ENCODE results near the gene TUBAL3.
A peak's percentile ranks its signal among the peaks of the same experiment; 100 is the strongest.

Gene TUBAL3

DNA sequence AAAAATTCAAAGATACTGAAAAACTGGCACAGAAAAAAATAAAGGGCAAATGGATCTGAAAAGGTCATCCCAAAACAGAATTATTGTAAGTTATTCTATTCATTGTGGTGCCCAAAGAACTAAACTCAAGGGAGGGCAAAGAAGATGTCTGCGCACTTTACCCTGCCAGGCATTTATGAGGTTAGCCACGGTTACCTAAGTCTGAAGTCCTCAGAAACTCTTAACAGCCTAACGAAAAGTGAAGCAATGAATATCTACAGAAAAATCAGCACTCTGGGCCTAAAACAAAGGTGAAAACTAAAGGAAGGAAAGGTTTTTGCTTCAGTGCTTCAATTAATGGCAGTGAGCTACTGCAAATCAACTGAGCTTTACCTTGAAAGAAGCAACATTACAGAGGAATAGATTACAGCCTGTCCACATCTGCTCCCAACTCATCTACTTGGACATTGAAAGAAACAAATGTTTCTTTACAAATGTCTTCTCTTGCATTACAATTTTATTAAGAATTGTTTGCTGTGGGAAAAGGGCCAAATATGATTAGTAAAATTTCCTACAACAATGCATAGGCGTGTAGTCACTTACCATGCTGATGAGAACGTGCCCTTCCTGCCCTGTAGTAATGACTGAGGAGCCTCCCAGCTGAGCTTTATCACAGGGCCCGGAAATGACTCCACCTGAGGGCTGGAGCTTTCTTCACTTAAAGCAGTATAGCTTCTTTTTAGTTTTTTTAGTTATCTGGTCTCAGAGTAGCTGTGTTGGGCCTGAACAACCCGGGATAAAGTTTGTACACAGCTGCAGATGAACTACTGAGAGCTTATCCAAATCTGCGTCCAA lies at the start of gene TUBAL3:
Gene TUBAL3 (minus strand): TSS at position 621 of the 834 bp plus-strand sequence. CDS start 36 bp downstream, at position 585.
- DNase-seq, result no peak

- no peak for DNase-seq
Measured at GRCh38 chr10:5453749-5454489, 49.3 kb upstream of the TUBAL3 start.

DNA sequence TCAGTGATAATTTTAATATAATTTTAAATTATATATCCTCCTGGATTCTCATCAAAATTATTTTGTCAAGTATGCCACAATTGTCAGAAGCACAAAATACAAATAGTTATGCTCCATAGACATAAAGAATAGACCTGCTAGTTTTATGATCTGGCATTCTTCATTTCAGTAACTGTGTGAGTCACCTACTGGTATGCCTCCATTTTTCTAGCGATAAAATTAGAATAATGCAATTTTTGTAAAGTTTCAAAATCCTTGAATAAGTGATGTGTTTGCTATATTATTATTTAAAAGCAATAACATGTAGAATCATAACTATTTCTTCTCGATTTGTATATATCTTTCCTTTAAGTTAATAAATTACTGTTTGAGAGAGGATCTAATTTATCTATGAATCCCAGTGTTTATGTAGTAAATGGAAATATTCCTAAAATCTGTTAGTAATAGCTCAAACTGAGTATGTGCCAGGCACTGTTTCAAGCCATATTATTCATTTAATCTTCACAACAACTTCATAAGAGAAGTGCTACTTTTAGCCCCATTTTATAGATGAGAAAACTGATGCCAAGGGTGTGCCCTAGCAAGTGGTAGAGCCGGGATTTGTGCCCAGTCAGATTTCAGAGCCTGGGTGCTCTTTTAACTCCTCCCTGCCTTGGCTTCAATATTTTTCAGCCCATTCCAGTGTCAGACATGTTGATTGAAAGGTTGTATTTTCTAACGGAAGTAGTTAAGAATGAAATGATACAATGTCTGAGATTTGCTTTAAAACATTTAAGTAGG lies 46.2 kb upstream of the TUBAL3 start:
- DNase-seq, result no peak

DNA sequence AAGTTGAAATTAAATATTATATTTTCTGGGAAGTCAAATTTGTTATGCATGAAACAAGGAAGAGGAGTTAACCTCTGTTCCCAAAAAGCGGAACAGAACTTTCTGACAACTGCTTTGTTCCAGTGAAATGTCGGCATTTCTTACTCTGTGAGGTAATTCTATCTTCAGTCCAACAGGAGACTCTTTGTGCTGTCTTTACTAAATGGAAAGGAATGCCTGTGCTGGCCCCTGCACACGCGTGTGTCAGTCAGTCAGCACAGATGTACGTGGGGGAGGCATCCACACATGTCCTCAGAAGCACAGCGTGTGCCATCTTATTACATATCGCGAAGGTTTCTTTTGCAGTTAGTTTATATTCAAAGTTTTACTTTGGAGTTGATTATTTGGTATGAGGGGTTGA lies 45.2 kb upstream of the TUBAL3 start:
- DNase-seq, result no peak

DNA sequence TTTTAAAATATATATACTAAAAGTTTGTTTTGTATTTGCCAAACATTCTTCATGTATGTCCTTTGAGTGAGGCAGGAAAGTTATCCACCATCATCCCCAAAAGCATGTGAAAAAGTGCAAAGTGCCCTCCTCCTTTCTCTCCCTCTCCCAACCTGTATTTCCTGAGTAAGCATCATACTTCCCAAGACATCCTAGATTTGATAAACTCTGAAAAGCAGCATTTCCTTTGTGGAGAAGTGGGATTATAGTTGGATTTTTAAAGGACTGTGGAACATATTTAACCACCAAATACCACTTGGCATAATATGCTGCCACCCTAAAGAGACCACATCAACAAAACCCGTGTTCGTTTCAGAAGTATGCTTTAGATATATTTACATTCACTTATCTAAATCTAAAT lies 44.6 kb upstream of the TUBAL3 start:
- no peak for DNase-seq

DNA sequence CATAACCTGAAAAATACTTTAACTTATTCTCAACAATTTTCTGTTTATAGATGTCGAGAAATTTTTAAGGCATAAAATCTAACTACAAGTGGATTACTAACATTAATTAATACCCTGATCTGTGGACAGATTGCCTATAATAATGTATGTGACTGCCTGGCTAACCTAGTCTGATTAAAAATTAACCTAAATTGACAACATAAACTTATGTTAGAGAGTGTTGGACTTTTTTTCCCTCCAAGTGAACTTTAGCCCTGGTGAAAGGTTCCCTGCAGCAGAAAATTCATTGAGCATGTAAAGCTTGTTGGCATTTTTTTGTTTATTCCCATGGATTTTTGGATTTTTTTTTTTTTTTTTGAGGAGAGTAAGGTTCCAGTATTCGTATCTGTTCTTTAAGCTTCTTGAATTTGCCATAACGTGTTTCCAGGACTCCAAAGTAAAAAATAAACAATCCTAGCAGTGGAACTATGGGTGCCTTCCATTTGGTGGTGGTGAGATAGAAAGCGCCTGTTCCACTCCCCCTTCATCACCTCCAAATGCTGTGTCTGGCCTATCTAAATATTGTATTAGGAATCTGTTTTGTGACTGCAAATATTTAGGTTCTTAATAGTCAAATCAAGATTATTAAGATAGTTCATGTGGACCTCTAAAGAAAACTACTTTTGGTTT lies 43.8 kb upstream of the TUBAL3 start:
- DNase-seq, result no peak

DNA sequence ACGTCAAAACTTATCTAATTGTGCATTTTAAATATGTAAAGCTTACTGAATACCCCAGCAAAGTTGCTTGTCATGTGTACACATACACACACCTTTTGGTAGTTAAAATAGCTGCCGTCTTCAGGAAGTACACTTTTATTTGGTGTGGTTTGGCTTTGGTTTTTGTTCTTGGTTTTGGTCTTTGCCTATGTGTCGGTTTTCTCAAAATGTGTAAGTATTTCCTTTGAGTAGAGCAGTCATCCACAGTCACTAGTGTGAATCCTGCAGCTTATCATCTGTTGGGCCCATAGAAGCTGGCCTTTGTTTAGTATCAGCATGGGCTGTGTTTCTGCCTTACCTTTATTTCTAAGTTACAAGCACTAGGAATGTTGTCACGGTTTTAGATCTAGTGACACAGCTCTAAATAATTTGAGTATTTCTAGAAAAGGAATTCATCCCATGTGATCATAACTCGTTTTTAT lies 43.0 kb upstream of the TUBAL3 start:
- DNase-seq, result no peak

DNA sequence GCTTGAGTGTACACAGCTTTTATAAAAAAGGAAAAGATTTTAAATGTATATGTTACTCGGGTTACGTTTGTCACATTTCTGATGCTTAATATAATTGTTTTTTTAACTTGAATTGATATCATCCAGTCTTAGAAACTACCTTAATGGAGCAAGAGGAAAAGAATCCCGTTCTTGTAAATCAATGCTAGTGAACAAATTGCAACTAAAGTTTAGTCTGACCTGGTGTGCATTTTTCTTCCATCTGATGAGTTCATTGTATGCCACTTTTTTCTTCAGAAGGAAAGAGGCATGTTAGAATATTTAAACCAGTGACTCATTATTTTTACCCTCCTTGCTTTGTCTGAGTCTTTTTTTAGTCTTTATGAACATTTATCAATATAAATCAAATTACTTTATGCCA lies 42.4 kb upstream of the TUBAL3 start:
- DNase-seq, result no peak

GRCh38 chr10:5446390-5446926 lies 41.8 kb upstream of the TUBAL3 start:
- DNase-seq, result peak; percentile 86

- DNase-seq, result no peak
Measured at GRCh38 chr10:5445006-5445405, 40.4 kb upstream of the TUBAL3 start.

- DNase-seq, result no peak
Measured at GRCh38 chr10:5443429-5443828, 38.8 kb upstream of the TUBAL3 start.

DNA sequence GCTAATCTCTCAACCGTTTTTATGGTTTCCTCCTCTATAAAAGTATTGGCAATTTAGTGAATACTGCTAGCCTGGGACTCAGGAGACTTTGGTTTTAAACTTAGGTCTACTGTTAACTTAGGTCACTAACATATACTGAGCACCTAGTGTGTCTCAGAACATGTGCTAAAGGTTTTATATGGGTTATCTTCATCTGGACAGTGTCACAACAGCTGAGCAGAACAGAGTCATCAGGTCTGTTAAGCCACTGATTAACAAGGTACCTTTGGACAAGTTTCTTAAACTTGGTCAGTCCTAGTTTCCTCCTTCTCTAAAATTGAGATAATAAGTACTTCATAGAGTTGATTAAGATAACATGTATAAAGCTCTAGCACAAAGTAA lies 38.4 kb upstream of the TUBAL3 start:
- DNase-seq, result no peak

DNA sequence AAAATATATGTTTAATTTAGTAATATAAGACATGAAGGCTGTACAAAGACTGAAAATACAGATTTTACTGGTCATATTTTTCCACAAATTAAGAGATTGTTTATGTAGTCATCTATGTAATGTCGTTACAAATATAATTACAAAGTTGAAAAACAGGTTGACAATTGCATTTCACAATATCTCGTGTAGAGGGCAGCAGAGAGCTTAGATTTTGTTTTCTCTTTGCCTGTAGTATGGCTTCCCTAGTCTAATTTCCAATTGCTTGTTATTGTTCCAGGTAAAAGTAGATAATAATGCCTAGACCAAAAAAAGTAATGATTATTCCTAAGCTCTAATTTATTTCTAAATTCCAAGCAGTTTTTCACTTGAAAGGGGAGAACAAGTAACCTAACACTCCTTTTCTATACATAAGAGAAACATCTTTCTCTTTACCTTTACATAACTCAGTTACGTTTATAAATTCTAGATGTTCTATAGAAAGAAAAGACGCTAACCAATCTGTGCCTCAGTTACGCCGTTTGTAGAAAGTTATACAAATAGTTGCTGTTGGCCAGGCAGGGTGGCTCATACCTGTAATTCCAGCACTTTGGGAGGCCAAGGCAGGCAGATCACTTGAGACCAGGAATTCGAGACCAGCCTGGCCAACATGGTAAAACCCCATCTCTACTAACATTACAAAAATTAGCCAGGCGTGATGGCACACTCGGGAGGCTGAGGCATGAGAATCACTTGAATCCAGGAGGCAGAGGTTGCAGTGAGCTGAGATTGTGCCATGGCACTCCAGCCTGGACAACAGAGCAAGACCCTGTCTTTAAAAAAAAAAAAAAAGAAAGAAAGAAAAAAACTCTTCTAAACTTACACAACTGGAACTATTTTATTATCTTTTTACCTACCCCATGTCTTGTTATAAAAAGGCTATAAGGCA lies 37.7 kb upstream of the TUBAL3 start:
- no peak for DNase-seq

DNA sequence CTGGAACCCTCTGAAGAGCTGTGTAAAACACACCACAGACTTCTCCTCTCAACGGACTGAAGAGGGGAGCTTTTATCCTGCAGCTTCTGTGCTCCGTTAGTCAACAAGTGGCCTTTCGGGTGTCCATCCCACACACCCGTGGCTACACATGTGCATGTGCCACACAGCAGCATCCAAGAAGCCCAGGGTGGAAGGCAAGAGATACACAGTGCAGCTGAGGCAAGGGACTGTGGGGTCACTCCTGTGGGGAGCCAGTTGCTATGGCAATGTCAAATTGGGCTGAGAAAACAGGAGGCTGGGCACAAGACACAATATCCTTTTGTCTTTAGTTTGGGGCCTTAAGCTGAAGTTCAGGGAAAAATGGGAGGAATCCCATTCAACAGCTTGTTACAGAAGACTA lies 36.5 kb upstream of the TUBAL3 start:
- no peak for DNase-seq

DNA sequence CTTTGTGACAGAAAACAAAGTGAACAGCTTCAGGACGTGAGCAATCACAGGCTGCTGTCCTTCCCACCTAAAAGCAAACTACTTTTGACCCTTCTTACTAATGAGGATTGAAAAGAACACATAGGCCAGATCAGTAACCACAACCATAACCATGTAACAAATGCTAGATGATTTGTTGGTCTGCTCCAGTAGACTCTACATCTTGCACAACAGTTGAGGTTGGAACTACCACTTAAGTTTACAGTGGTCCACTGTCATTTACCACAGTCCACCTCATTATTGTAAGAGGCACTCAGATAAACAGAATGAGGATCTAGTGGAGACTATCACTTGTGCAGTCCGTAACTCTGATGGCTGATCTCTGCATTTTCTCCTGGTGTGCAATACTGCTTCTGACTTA lies 35.6 kb upstream of the TUBAL3 start:
- DNase-seq, result no peak

DNA sequence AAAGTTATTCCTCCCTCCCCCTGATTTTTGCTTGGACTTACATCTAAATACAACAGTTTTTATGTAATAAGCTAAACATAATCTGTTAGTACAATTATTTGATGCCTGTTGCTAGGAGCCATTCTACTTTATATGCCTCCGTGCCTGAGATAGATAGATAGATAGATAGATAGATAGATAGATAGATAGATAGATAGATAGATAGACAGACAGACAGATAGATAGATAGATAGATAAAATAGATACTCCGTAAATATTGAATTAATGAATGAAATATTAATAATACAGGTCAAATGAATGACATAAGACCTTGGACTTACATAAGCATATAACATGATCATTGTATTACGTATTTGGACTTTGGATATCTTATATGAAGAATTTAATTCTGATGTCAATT lies 30.7 kb upstream of the TUBAL3 start:
- DNase-seq, result no peak

GRCh38 chr10:5434017-5434753 lies 29.6 kb upstream of the TUBAL3 start:
- no peak for DNase-seq

GRCh38 chr10:5433182-5433581 lies 28.6 kb upstream of the TUBAL3 start:
- DNase-seq, result no peak

DNA sequence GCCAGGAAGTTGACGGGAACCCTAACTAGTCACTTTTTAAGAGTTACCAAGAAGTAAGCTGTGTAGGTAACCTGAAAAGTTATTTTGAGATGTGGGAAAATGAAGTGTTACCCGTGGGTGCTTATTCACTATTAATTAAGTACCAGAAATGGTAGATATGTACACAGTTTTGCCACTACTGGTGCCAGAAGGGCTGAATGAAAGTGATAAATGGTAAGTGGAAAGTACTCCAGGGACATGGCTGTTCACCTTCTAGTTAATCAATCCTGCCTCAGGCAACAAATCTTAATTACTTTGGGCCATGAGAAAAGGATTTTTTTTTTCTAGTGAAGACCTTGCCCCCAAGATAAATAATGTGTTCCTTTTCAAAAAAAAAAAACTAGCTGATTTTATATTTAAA lies 23.5 kb upstream of the TUBAL3 start:
- no peak for DNase-seq

GRCh38 chr10:5424751-5425150 lies 20.1 kb upstream of the TUBAL3 start:
- DNase-seq, result no peak

DNA sequence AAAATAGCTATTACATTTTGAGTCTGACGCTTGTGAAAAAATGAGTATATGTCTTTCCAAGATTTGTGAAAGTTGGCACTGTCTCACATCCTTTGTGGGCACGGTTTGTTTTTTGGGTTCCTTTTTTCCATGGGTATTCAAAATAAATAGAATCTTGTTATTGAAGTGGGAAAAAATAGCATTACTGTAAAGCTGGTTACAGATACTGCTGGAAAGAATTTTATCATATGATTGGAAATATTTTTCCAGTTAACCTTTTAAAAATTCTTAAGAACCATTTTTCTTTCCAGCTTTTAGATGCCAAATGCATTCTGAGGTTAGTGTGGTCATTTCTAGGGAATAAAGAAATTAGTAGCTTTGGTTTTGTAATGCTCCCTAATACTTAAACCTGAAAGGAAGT lies 19.1 kb upstream of the TUBAL3 start:
- DNase-seq, result no peak

All from activated naive CD4-positive, alpha-beta T cell treated with anti-CD3 and anti-CD28 coated beads, Interleukin-2, amount 50 U/mL, for 16 hours (primary cell).